ENCODE results near the gene ZNF230. TPM values are rescaled to one million over a fixed set of nuclear protein-coding genes. Genes with fewer than 3 reads are reported as not detected.

Gene ZNF230
- total and polyA plus RNA-seq, 2 of the 4 experiments (the other 2 are of a cell fraction) = 1.5 to 3.4 TPM

- TF ChIP-seq CTCF (conservative IDR thresholded peaks at IDR 0.05; ENCODE audit: low read depth, low read length) = no peak
These were observed 48.2 kb downstream of the ZNF230 start (continued) for GRCh38 chr19:44050740-44051649.

Data from IMR-90 (cell line).